ENCODE results near the gene OR51B4.
"Not testable (repeated sequence)": the region's sequence is repeated elsewhere in the genome, so short reads cannot be mapped to it uniquely, and the experiment has no call there.

The OR51B4 gene

GRCh38 chr11:5301846-5302245 is at the start of gene OR51B4:
OR51B4 (minus strand) TSS chr11:5301946; CDS start chr11:5301946, 0 bp downstream.
- FAIRE-seq = no peak

- no peak for FAIRE-seq
Measured at GRCh38 chr11:5351208-5351607, 49.5 kb upstream of the OR51B4 start, which contains the start of gene OR51B6. OR51B6 (plus strand) TSS chr11:5351508; CDS start chr11:5351508, 0 bp downstream.

- FAIRE-seq = no peak
Measured at GRCh38 chr11:5349550-5349949, 47.8 kb upstream of the OR51B4 start.

- no peak for FAIRE-seq
Measured at GRCh38 chr11:5348551-5349194, 46.9 kb upstream of the OR51B4 start.

- FAIRE-seq = no peak
Measured at GRCh38 chr11:5345831-5346230, 44.1 kb upstream of the OR51B4 start.

GRCh38 chr11:5343474-5344335 is 42.0 kb upstream of the OR51B4 start, which contains the start of gene OR51B5:
OR51B5 (minus strand) TSS chr11:5343524; CDS start chr11:5343524, 0 bp downstream.
- no peak for FAIRE-seq

GRCh38 chr11:5339771-5340322 is 38.1 kb upstream of the OR51B4 start:
- no peak for FAIRE-seq

GRCh38 chr11:5337253-5337652 is 35.5 kb upstream of the OR51B4 start:
- not testable (repeated sequence) for FAIRE-seq

GRCh38 chr11:5336331-5336730 is 34.6 kb upstream of the OR51B4 start:
- FAIRE-seq = no peak

GRCh38 chr11:5335170-5335569 is 33.4 kb upstream of the OR51B4 start:
- no peak for FAIRE-seq

GRCh38 chr11:5324197-5324596 is 22.5 kb upstream of the OR51B4 start, which contains the start of gene OR51B2:
OR51B2 (minus strand) TSS chr11:5324297; CDS start chr11:5324297, 0 bp downstream.
- no peak for FAIRE-seq

- FAIRE-seq = no peak
Measured at GRCh38 chr11:5317292-5317691, 15.5 kb upstream of the OR51B4 start.

GRCh38 chr11:5313326-5314023 is 11.7 kb upstream of the OR51B4 start:
- not testable (repeated sequence) for FAIRE-seq

- FAIRE-seq = no peak
Measured at GRCh38 chr11:5310423-5310822, 8.7 kb upstream of the OR51B4 start.

GRCh38 chr11:5307256-5308019 is 5.7 kb upstream of the OR51B4 start:
- no peak for FAIRE-seq

- no peak for FAIRE-seq
Measured at GRCh38 chr11:5304046-5304445, 2.3 kb upstream of the OR51B4 start.

- no peak for FAIRE-seq
Measured at GRCh38 chr11:5303626-5304025, 1.9 kb upstream of the OR51B4 start.

GRCh38 chr11:5300251-5300650 is 1.5 kb downstream of the OR51B4 start:
- no peak for FAIRE-seq

GRCh38 chr11:5298451-5298850 is 3.3 kb downstream of the OR51B4 start:
- no peak for FAIRE-seq

GRCh38 chr11:5297721-5298323 is 3.9 kb downstream of the OR51B4 start:
- FAIRE-seq = no peak

- not testable (repeated sequence) for FAIRE-seq
Measured at GRCh38 chr11:5294342-5294995, 7.3 kb downstream of the OR51B4 start.

All from colon (tissue), 2 donors.